Colon (tissue), 2 donors: Measurements from ENCODE around the gene AFDN.

Experiments used
- FAIRE-seq: peaks from 2 replicates; lab custom pipeline; 2012; peaks lifted over from hg19 to GRCh38; lab: Jason Lieb, UNC
- donor health status: control.
- donor health status: control.

The AFDN gene

DNA sequence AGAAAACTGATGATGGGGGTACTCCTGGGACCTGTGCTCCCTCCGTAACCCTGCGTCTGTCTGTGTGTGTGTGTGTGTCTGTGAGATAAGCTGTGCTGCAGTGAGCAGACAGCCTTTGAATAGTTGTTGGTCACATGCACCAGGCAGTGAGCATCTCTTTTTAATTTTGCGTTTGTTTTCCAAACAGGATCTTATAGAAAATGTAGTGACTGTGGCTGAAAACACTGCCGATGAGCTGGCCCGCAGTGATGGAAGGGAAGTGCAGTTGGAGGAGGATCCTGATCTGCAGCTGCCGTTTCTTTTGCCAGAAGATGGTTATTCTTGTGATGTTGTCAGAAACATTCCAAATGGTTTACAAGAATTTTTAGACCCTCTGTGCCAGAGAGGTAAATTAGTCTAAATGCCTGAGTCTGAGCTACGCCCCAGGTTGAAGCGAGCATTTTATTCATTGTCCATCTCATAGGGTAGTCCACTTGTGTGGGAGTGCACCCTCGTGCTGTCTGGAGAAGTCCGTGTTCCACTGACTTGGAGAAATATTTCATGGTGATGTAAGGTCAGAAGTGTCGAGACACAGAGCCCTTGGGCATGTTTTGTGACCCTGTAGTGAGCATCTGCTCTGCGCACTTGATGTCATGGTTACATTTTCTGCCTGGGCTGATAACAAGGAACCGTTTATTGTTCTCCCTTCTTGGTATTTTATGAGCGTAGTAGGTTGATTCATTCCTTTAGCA lies 92.0 kb downstream of the AFDN start:
- no peak for FAIRE-seq

DNA sequence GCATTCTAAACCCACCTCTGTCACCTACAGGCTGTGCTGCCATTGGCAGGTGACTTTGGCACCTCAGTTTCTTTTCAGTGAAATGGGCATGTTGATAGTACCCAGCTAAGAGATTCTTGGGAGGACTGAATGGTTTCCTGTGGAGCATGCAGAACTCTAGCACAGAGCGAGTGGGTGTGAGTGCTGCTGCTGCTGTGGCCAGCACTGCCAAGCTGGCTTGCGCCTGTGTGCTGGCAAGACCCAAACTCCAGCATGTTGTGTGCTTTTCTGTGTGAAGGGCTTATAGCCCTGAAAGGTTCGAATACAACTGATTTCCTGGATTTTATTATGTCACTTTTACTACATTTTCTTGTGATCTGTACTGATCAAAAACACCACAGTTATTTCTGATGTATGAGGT lies 92.6 kb downstream of the AFDN start:
- FAIRE-seq = no peak

DNA sequence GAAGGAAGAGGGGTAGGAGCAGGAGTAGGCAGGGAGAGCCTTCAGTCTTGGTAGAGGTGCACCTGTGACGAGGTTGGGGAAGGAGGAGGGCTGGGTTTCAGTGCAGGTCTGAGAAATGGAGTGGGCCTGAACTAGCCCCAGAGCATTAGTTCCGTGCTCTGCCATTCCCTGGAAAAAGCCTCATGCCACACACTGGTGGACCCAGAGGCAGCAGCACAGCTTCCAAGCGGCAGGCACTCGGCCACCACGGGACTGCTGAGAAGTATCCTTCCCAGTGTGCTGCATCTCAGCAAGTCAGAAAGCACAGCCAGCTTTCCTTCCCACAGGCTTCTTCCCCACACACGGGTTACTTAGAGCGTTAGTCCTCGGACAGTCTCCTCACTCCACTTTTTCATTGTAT lies 93.5 kb downstream of the AFDN start:
- no peak for FAIRE-seq

DNA sequence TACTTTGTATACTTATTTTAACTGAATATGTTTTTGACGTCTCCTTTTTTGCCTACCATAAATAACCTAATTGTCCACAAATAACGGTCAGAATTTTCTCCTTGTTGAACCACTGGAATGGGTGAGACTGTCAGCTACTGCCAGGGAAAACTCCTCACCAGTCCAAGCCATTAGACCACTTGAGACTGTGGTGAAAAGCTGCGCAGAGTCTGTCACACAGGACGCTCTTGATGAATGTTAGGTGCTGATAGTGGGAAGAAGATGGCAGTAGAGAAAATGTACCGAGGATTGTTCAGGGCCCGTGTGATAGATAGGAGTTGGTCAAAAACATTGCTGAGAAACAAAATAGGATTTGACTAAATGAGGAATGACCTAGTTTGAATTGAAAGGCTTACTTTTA lies 95.1 kb downstream of the AFDN start:
- no peak for FAIRE-seq

DNA sequence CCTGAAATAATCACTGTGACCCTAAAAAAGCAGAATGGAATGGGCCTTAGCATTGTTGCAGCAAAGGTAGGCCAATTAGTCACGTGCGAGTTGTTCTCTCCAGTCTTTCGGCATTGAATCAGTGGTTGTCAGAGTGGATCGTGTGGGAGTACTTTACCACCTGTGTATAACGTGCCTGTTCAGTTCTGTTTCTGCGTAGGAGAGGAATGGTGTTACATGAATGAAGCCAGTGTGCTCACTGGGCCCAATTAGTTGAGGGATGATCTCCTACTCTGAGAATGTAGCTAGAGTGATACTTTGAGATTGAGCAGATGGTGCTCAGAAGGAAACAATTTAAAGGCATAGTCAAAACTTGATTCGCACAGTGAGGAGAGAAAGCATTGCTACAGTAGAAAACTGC lies 98.3 kb downstream of the AFDN start:
- no peak for FAIRE-seq

DNA sequence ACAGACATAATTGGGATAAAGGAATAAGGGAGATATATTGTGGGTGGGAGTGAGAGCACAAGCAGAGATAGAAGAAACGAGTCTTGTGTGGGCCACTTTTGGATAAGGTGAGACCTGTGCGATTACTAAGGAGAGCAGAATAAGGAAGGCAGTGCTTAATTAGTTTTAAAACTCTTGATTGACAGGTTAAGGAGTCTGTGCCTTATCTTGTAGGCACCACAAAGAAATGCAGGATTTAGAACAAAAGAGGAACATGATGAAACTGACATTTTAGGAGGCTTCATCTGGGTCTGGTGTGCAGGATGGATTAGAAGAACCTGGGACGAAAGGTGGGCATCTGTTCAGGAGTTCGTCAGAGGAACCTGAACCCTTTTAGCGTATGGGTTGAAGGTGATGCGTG lies 100.5 kb downstream of the AFDN start:
- no peak for FAIRE-seq

DNA sequence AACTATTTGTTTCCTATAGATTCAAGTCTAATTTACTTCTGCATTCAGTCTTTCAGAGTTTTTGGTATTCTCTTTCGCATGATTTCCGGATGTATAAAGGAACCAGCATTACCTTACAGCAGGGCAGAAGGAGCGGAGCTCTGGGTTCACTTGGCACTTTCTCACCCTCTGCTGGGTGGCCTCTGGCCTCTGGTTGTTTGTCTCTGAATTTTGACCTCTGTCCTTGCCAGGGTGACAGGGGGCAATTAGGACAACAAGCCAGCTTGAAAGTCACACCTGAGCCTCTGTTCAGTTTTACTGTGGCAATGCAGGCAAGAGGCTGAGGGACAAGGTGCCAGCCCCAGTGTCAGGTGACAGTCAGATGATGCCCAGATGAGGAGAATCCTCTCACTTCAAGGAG lies 101.4 kb downstream of the AFDN start:
- FAIRE-seq = no peak

DNA sequence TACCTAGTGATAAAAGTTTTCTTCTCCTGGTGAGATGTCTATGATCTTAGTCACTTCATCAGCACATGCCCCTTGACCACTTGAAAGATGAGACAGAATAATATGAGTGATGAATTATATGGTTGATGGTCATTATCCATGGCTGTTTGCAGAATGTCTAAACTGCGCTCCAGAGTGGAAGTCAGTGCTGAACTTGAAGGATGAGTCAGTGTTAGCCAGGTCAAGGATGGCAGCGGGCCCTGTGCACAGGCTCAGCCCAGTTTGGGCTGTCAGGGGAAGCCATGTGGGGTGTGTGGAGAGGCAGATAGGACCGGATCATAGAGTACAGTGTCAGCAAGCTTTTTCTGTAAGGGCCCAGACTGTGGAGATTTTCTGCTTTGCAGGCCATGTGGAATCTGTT lies 103.6 kb downstream of the AFDN start:
- no peak for FAIRE-seq

DNA sequence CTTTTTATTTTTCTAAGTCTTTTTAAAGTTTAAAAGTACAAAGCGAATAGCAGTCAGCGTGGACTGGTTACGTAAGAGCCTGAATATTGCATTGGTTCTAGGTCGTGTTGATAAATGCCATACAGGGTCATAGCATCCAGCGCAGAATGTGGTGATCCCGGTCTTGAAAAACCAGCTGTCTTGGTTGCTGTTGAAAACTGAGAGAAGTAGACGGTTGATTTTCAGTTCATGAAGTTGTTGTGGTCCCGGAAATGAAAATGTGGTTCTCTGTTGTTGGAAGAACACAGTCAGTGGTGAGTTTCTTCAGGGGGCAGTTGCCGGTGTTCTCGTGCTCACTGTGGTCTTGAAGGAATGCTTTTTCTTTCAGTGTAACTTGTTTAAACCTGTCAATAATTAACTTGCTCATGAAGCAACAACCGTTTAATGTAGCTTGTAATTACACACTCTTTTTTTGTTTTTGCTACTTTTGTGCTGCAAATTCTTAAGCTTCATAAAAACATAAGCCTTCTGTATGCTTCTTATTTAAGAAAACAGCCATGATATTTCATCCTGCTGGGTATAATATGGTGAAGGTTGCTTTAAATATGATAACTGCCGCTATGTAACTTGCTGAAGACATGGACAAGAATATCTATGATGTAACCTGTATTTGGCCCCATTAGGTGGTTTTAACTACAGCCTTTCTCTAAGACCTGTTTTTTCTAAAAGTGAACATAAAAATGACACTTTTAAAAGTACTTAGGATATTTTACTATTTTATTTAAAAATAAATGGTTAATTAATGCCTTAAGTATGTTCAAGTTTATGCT lies 106.0 kb downstream of the AFDN start:
- no peak for FAIRE-seq

DNA sequence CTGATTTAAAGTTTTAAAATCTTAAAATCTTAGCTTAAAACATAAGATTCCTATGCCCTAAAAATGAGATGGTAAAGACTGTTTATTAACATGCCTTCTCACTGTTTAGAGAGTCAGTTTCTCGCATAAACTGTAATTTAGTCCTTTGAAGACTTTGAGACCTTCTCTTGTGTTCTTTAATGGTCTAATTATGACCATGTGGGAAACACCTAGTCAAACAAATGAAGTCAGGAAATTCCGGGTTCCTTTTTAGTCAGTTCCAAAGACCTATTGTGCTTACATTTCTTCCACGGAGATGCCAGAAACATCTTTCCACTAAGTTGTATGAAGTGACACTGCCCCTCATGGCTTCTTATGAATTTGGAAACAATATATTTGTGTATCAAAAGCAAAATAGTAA lies 106.6 kb downstream of the AFDN start:
- FAIRE-seq = peak; percentile 66

DNA sequence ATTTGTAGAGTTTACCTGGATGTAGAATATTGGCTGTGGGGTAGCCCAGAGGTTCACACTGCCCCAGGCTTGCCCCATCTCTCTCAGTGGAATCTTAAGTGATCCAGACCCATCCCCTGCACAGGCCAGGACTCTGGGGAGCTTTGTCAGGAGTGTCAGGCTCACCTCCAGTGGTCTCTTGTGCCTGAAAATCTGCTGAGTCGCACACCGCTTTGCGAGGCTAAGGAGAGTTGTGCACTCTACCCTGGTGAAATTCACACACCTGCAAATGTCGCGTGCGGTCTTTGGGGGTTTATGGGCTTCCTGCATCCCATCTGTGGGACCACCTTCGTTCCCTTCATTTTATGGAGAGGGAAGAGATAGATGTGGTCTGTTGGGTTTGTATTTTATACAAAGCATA lies 107.1 kb downstream of the AFDN start:
- no peak for FAIRE-seq

DNA sequence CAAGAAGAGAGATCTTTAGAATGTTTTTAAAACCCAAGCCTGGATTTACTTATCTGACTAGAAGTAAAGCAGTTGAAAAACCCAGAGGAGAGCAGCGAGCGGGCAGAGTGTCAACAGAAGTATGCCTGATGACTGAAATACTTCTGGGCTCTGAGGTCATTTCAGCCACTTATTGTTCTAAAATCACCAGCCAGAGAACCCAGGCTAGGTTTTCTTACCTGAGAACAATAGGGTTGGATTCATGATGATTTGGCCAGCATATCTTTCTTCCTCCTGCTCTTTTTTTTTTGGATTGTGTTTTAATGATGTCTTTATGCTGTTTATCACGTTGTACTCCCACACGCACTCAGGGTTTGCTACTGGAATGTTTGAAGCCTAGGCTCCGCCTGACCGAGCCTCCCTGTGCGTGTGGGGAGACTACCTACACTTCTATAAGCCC lies 107.7 kb downstream of the AFDN start:
- FAIRE-seq = no peak

DNA sequence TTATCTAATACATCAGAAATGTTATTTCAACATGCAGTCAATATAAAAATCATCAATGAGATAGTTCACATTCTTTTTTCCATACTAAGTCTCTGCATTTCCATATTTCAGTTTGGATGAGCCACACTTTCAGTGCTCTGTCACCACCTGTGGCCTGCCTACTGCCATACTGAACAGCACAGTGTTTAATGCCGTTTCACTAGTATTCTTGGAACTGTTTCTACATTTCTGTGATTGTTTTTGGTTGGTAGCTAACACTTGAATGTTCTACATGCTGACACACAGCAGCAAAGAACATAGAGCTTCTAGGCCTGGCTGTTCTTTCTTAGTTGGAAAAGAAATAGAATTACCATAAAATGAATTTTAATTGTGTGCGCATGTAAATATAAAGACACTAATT lies 109.3 kb downstream of the AFDN start:
- no peak for FAIRE-seq

DNA sequence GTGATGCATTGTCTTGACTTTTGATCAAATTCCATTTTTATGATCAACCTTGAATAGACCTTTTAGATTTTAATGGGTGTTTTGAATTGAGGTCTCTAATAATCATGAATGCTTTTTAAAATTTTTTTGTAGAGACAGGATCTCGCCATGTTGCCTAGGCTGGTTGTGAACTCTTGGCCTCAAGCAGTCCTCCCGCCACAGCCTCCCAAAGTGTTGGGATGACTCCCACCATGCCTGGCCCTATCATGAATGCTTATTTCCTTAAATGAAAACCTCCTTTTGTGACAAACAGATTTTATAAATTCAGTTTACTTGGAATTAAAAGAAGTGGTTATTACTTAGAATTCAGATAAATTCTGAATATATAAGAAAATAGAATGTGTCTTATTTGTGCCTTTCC lies 110.6 kb downstream of the AFDN start:
- no peak for FAIRE-seq

DNA sequence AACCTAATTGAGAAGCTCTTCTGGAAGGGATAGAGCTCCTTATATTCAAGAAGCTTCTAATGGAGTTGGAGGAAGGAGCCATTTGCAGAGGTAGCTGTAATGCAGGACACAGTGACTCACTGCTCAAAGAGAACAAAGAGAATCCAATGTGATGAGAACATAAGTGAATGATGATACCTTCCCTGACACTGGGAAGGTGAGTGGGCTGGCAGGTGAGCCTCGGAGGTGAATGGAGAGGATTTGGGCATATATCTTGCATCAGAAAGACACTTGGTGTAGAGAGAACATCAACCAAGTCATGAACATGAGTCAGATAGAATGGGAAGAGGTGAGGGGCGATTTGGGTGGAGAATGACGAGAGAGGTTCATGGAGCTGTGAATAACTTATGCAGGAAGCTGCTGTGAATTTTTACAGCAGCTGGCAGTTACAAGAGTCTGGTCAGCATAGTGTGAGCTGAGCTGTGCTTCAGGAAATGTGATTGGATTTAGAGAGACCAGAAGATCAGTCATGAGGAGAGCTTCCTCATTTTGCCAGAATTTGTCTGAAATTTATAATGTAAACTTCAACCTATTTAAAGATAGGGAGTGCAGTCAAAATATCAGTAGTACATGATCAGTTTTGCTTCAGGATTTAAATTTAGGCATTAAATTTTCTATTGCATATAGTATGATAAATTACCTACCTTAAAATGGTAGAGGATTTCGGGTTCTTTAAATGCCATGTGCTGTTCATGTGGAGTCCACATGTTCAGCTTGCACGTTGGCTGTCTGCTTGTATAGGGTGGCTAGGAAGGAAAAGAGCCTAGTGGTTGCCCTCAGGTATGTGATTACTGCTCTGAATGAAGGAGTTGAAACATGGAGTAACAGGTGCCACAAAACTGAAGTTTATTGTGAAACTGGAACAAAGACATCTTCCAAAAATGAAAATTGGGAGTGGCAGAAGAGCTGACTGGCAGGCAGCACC lies 111.5 kb downstream of the AFDN start:
- no peak for FAIRE-seq

DNA sequence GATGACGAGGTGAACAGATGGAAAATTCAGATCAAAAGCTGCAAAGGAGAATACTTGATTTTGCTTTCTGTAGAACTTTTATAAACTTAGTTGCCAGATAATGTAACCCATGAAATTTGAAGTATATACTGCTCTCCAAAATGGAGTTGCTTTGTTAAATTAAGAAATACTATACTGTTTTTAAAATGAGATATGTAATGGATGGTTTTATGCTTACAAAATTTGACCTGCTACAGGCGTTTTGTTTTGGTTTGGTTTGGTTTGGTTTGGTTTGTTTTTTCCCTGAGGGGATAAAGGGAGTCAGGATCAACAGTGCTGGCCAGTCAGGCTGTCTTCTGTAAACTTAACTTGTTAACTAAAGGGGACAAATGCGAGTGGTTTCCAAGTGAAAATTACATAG lies 115.1 kb downstream of the AFDN start:
- FAIRE-seq = no peak

DNA sequence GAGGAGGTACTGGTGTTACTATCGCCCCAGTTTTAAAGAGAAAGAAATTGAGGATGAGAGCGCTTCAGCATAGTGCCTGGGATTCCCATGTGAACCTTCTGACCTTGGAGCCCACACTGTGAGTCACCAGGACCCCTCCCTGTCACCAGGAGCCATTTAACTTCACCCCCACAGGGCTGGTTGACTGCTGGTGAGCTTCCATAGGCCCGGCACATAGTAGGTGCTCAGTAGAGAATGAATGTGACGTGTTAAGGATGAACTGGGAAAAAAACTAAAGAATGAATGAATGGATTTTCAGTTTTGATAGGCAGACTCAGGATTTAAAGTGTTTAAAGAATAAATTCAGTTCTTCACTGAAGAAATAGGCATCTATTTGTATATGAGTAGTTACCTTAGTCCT lies 117.4 kb downstream of the AFDN start:
- no peak for FAIRE-seq

DNA sequence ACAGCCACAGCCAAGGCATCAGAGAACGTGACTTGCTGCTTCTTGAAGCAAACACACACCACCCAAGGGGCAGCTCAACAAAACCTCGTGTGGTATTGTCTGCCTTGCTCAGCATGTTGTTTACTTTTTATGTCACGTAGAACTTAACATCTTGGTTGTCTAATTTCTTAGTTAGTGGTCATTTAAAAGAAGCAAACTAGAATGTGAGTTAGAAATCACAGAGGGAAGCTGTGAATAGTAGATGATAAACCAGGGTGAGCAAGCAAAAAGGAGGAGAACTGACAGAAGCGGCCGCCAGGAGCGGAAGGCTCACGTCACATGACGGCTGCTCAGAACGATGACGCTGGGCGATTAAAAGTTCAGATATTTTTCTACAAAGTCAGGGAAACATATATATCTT lies 119.3 kb downstream of the AFDN start:
- no peak for FAIRE-seq

DNA sequence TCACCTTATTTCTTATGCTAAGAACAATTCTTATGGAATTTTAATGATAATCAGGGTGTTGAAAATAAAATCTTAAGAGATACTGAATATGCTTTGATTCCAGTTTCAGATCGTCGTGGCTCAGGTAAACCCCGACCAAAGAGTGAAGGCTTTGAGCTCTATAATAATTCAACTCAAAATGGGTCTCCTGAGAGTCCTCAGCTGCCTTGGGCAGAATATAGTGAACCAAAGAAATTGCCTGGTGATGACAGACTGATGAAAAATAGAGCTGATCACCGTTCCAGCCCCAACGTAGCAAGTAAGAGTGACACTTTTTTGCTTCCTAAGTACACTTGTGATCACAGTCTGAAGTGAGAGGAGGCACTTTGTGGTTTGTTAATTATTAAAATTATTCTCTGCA lies 119.9 kb downstream of the AFDN start:
- FAIRE-seq = no peak

DNA sequence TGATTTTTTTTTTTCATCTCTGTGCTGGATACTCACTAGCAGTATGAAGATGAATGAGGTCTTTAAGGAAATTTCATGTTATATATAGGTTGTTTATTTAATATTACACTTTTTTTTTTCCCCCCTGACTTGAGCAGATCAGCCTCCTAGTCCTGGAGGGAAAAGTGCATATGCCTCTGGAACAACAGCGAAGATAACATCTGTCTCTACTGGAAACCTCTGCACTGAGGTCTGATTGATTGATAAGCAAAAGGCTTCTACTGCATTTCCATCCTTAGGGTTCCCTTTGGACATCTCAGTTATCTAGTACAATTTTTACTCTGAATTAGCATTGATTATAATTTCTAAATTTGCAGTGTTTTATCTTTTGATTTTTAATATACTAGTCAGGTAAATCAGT lies 121.0 kb downstream of the AFDN start:
- FAIRE-seq = no peak

DNA sequence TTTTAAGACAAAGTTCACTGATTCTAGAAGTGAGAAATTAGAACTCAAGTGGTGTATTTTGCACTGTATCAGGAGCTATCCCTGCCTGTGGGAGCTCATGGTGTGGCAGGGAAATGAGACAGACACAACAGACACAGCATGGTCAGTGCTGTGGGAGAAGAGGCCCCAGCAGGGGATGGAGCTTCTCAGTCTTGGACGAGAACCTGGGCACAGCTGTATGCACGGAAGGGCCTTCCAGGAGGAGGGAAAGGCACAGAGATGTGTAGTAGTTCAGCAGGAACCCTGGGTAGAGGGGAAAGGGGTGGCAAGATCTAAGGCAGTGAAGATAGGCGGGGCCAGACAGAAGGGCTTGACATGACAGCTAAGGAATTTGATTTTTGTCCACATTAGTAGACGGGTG lies 122.0 kb downstream of the AFDN start:
- FAIRE-seq = no peak

DNA sequence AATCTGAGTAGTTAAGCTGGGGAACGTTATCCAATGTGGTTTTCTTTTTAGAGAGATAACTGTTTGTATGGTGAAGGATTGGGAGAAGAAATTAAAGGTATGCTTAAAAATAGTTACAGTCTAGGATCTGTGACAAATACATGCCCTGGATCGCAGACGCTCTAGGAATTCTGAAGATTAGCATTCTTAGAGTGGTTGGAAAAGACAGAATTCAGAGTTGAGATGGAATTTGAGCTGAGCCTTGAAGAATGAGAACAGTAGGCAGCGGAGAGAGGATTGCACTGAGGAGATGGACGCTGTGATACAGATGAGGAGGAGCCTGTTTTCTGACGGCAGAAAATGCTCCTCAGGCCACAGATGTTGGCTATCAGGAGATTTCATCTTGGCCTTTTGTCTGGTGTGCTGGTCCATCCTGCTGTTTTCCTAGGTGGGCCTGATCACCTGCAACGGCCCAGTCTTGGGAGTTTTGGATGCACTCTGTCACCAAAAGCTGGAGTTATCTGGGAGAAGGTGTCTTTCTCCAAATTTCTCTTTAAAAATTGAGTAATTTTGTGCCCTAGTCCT lies 122.5 kb downstream of the AFDN start:
- no peak for FAIRE-seq
